Inflammatory macrophage treated with lipopolysaccharide for 4 hours (primary cell): ENCODE measurements around the gene APC2.

Source experiments
- DNase-seq: peaks from one replicate; pipeline ENCODE4 v3.0.0-alpha.2; 2020

Gene APC2

GRCh38 chr19:1520203-1520780 is 70.4 kb downstream of the APC2 start:
- no peak for DNase-seq

GRCh38 chr19:1521636-1522035 is 71.7 kb downstream of the APC2 start:
- DNase-seq, result no peak

GRCh38 chr19:1522061-1522460 is 72.1 kb downstream of the APC2 start:
- DNase-seq, result no peak

GRCh38 chr19:1522838-1523237 is 72.9 kb downstream of the APC2 start:
- DNase-seq, result no peak
